HL-60 (cell line): ENCODE results near the gene KLF6.

ENCODE experiments used
- CTCF ChIP-seq: IDR thresholded peaks from one replicate; pipeline ENCODE4 v1.5.1; 2011; ENCODE audit warnings: low read length, control low read depth, inconsistent platforms; ENCODE audit not compliant: insufficient read depth
- POLR2AphosphoS5 ChIP-seq: IDR thresholded peaks from 2 replicates; pipeline ENCODE4 v1.6.1; 2012; ENCODE audit warnings: low read depth

- TF ChIP-seq CTCF (no peak), POLR2AphosphoS5 (no peak)
These were observed 2.0 kb upstream of the KLF6 start for GRCh38 chr10:3787016-3787400.
